HepG2 (cell line): ENCODE results near the gene PIGL. TPM values are rescaled to one million over a fixed set of nuclear protein-coding genes. Genes with fewer than 3 reads are reported as not detected.

Experiments
- AGO2 ChIP-seq: fragments of 200-400 bp; formaldehyde crosslinking; optimal IDR thresholded peaks from 2 replicates; pipeline ENCODE3; 2017; ENCODE audit warnings: mild to moderate bottlenecking, low read depth, low read length, moderate library complexity
- ATF4 ChIP-seq, 2 experiments: fragments of 450-650 bp in 1 of 2; sonication (generic) in 1 of 2; formaldehyde crosslinking; IDR thresholded peaks; 2 replicates each; pipeline versions ENCODE4 v1.5.0 to v1.8.0; 2020 to 2022; ENCODE audit warnings: mild to moderate bottlenecking in 1 of 2, missing genetic modification reagents in 1 of 2
- BORCS8-MEF2B ChIP-seq: sonication (generic); formaldehyde crosslinking; IDR thresholded peaks from 2 replicates; pipeline ENCODE4 v1.8.0; 2022; ENCODE audit warnings: mild to moderate bottlenecking, missing genetic modification reagents
- CBX1 ChIP-seq: IDR thresholded peaks from one replicate; pipeline ENCODE4 v1.6.1; 2016; ENCODE audit warnings: antibody characterized with exemption, low read depth
- GATAD2A ChIP-seq: IDR thresholded peaks from 2 replicates; pipeline ENCODE4 v1.6.1; 2016
- KDM3A ChIP-seq: IDR thresholded peaks from 2 replicates; pipeline ENCODE4 v1.6.1; 2018; ENCODE audit warnings: low read depth, missing compliant biosample characterization
- KDM5B ChIP-seq: sonication (generic); formaldehyde crosslinking; IDR thresholded peaks from 2 replicates; pipeline ENCODE4 v1.4.0; 2020; ENCODE audit warnings: missing genetic modification reagents, mild to moderate bottlenecking, borderline replicate concordance
- LRRFIP1 ChIP-seq: sonication (generic); formaldehyde crosslinking; conservative IDR thresholded peaks from 2 replicates; pipeline ENCODE4 v1.4.0; 2020; ENCODE audit warnings: missing genetic modification reagents
- MTA1 ChIP-seq: sonication (generic); formaldehyde crosslinking; IDR thresholded peaks from 2 replicates; pipeline ENCODE4 v1.4.0; 2020; ENCODE audit warnings: missing genetic modification reagents, mild to moderate bottlenecking, borderline replicate concordance
- SIN3A ChIP-seq: IDR thresholded peaks from 2 replicates; pipeline ENCODE4 v1.6.1; 2011; ENCODE audit warnings: low read depth, mild to moderate bottlenecking, control low read depth, low read length, borderline replicate concordance
- STAG1 ChIP-seq: sonication (generic); formaldehyde crosslinking; IDR thresholded peaks from 2 replicates; pipeline ENCODE4 v1.4.0; 2020; ENCODE audit warnings: missing genetic modification reagents
- THAP7 ChIP-seq: sonication (generic); formaldehyde crosslinking; IDR thresholded peaks from 2 replicates; pipeline ENCODE4 v1.8.1; 2023; ENCODE audit warnings: mild to moderate bottlenecking, missing genetic modification reagents
- ZFP36L2 ChIP-seq: sonication (generic); formaldehyde crosslinking; IDR thresholded peaks from 2 replicates; pipeline ENCODE4 v1.4.0; 2020; ENCODE audit warnings: missing genetic modification reagents
- ZFP62 ChIP-seq: sonication (generic); formaldehyde crosslinking; IDR thresholded peaks from 2 replicates; pipeline ENCODE4 v1.4.0; 2020; ENCODE audit warnings: missing genetic modification reagents
- ZNF329 ChIP-seq: sonication (generic); formaldehyde crosslinking; IDR thresholded peaks from 2 replicates; pipeline ENCODE4 v1.9.0; 2021; ENCODE audit warnings: low read depth, mild to moderate bottlenecking, missing genetic modification reagents
- ZNF343 ChIP-seq: sonication (generic); formaldehyde crosslinking; IDR thresholded peaks from 2 replicates; pipeline ENCODE4 v1.4.0; 2020; ENCODE audit warnings: mild to moderate bottlenecking, missing genetic modification reagents
- ZNF44 ChIP-seq: sonication (generic); formaldehyde crosslinking; IDR thresholded peaks from 2 replicates; pipeline ENCODE4 v1.5.1; 2020; ENCODE audit warnings: mild to moderate bottlenecking, missing genetic modification reagents
- ZNF501 ChIP-seq: sonication (generic); formaldehyde crosslinking; IDR thresholded peaks from 2 replicates; pipeline ENCODE4 v1.5.1; 2020; ENCODE audit warnings: mild to moderate bottlenecking, moderate library complexity, missing genetic modification reagents
- ZNF512 ChIP-seq: sonication (generic); formaldehyde crosslinking; IDR thresholded peaks from 2 replicates; pipeline ENCODE4 v1.4.0; 2020; ENCODE audit warnings: mild to moderate bottlenecking, missing genetic modification reagents
- ZNF547 ChIP-seq: sonication (generic); formaldehyde crosslinking; IDR thresholded peaks from 2 replicates; pipeline ENCODE4 v1.5.1; 2020; ENCODE audit warnings: mild to moderate bottlenecking, missing genetic modification reagents
- ZNF607 ChIP-seq: sonication (generic); formaldehyde crosslinking; IDR thresholded peaks from 2 replicates; pipeline ENCODE4 v1.5.1; 2020; ENCODE audit warnings: missing genetic modification reagents, mild to moderate bottlenecking, borderline replicate concordance
- ZNF7 ChIP-seq: IDR thresholded peaks from 2 replicates; pipeline ENCODE4 v1.6.1; 2016; ENCODE audit warnings: missing biosample characterization, missing genetic modification reagents
- ZNF703 ChIP-seq: sonication (generic); formaldehyde crosslinking; IDR thresholded peaks from 2 replicates; pipeline ENCODE4 v1.5.1; 2020; ENCODE audit warnings: missing genetic modification reagents, mild to moderate bottlenecking, moderate library complexity, borderline replicate concordance
- ZNF704 ChIP-seq: sonication (generic); formaldehyde crosslinking; IDR thresholded peaks from 2 replicates; pipeline ENCODE4 v1.8.1; 2023; ENCODE audit warnings: mild to moderate bottlenecking, inconsistent platforms, moderate library complexity, missing genetic modification reagents, borderline replicate concordance
- polyA plus RNA-seq, 8 experiments: library from polyadenylated mRNA; depleted of rRNA in 3 of 8; stranded (reverse) in 7 of 8; unstranded in 1 of 8; fragments of >200 nt; fragmentation: Illumina TruSeq in 4 of 8; extraction: Trizol in 4 of 8; gene quantifications; 2 replicates each; pipeline versions ENCODE4 v1.2.1 to v1.2.3, GENCODE V29; 2011 to 2016; ENCODE audit warnings: low read depth in 4 of 8, missing spikeins in 1 of 8, mixed read lengths in 1 of 8; ENCODE audit not compliant: insufficient read depth in 1 of 8
- total RNA-seq, 5 experiments: library from RNA; depleted of rRNA; stranded (reverse); fragments of >200 nt; fragmentation: Illumina TruSeq; extraction: Trizol; gene quantifications; 2 replicates each; pipeline ENCODE4 v1.2.3, GENCODE V29; 2016; ENCODE audit warnings: low read depth in 1 of 5

Gene PIGL
- total and polyA plus RNA-seq, 2 of the 13 experiments (the other 11 are each of a cell fraction or from before 2014, with no cell fraction given), result 28.5 to 63.8 TPM

GRCh38 chr17:16352667-16353316 is 135.8 kb downstream of the PIGL start (continued):
- TF ChIP-seq ZNF547 (CRISPR knock-in tag), result peak; percentile 56; the same call in 1 of the 2 replicates
- TF ChIP-seq STAG1 (CRISPR knock-in tag), result no peak
- TF ChIP-seq GATAD2A (CRISPR knock-in tag), result no peak; the same call in 1 of the 2 replicates
- no peak for TF ChIP-seq ZNF7
- TF ChIP-seq ZNF607 (CRISPR knock-in tag), result peak; percentile 56; the same call in 1 of the 2 replicates
- peak; percentile 0; the same call in 1 of the 2 replicates for TF ChIP-seq SIN3A
- no peak for TF ChIP-seq KDM3A (CRISPR knock-in tag)
- TF ChIP-seq ZNF44 (CRISPR knock-in tag), result peak; percentile 56; the same call in 1 of the 2 replicates
- TF ChIP-seq ZNF329 (CRISPR knock-in tag), result peak; percentile 76
- 0 out of 2 replicates have a peak, but pooled peaks have one; percentile 74 for TF ChIP-seq ZNF703 (CRISPR knock-in tag)
- TF ChIP-seq LRRFIP1 (CRISPR knock-in tag), result no peak
- no peak for TF ChIP-seq ZFP62 (CRISPR knock-in tag)
- no peak for TF ChIP-seq CBX1
- TF ChIP-seq ZNF501 (CRISPR knock-in tag), result peak; percentile 66; the same call in 1 of the 2 replicates
- peak; percentile 97 for TF ChIP-seq AGO2
- TF ChIP-seq ATF4 (CRISPR knock-in tag; IDR thresholded peaks at IDR 0.05), result no peak
- TF ChIP-seq ZNF704, result no peak
- no peak for TF ChIP-seq THAP7 (CRISPR knock-in tag)
- TF ChIP-seq MTA1, result 0 out of 2 replicates have a peak, but pooled peaks have one; percentile 47
- peak; percentile 27; the same call in 1 of the 2 replicates for TF ChIP-seq ZNF343
- no peak for TF ChIP-seq ZFP36L2 (CRISPR knock-in tag)
- TF ChIP-seq BORCS8-MEF2B, result peak; percentile 26; the same call in 1 of the 2 replicates
- TF ChIP-seq KDM5B (CRISPR knock-in tag), result peak; percentile 87
- no peak for TF ChIP-seq ZNF512
